Measurements from ENCODE around the gene DMAP1.

Gene DMAP1

DNA sequence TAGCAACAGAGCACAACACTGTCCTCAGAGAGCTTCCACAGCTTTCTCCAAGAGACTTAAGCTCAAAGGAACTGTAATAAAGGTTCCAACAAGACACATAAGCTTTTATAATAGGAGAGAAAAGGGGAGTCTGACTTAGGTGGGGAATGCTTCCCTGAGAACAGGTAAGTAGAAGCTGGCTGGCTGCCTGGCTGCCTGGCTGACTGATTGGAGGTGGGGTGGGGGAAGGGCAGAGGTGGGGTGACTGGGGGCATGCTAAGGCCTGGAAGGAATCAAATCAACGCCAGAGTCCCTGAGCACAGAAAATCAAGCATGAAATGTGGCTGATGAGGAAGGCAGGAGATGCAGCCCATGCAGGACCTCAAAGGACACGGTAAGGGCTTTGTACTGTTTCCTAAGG, 45.8 kb downstream of the DMAP1 start:
- no peak overlapping the region for H3K27ac ChIP-seq
- no peak for DNase-seq (ENCODE audit: low spot score)
- CTCF ChIA-PET: interaction anchor here (0.5 kb wide), 1 partner anchor 220 kb away, joined by 6 read pairs; no protein-coding TSS in a partner anchor
- POLR2A ChIA-PET (ENCODE audit: low non-redundant PET): no interaction called here
- TF ChIP-seq, protein P1, sequence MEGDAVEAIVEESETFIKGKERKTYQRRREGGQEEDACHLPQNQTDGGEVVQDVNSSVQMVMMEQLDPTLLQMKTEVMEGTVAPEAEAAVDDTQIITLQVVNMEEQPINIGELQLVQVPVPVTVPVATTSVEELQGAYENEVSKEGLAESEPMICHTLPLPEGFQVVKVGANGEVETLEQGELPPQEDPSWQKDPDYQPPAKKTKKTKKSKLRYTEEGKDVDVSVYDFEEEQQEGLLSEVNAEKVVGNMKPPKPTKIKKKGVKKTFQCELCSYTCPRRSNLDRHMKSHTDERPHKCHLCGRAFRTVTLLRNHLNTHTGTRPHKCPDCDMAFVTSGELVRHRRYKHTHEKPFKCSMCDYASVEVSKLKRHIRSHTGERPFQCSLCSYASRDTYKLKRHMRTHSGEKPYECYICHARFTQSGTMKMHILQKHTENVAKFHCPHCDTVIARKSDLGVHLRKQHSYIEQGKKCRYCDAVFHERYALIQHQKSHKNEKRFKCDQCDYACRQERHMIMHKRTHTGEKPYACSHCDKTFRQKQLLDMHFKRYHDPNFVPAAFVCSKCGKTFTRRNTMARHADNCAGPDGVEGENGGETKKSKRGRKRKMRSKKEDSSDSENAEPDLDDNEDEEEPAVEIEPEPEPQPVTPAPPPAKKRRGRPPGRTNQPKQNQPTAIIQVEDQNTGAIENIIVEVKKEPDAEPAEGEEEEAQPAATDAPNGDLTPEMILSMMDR (conservative IDR thresholded peaks at IDR 0.05; ENCODE audit: low read depth): no peak

DNA sequence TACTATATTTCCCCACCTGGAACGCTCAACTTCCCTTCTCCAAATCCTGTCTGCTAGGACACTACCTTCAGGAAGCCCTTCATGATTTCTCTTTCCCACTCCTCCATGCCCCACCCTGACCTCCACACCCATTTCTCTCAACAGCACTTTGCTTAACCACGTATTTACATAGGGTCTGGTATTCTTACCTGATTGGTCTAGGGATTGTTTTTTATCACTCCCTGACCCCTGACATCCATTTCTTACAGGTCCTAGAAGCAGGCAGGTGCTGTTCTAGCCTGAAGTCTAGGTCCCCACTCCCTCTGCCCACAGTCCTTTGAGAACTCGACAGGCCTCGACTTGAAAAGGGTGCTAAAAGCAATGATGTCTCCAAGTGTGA, 47.5 kb downstream of the DMAP1 start:
- no peak for DNase-seq (ENCODE audit: low spot score)
- TF ChIP-seq, protein P1 (conservative IDR thresholded peaks at IDR 0.05; ENCODE audit: low read depth): no peak
- POLR2A ChIA-PET (ENCODE audit: low non-redundant PET): no interaction called here
- H3K27ac ChIP-seq: peak overlapping the region; percentile 43; the same call in 1 of the 2 replicates
- CTCF ChIA-PET: no interaction called here

DNA sequence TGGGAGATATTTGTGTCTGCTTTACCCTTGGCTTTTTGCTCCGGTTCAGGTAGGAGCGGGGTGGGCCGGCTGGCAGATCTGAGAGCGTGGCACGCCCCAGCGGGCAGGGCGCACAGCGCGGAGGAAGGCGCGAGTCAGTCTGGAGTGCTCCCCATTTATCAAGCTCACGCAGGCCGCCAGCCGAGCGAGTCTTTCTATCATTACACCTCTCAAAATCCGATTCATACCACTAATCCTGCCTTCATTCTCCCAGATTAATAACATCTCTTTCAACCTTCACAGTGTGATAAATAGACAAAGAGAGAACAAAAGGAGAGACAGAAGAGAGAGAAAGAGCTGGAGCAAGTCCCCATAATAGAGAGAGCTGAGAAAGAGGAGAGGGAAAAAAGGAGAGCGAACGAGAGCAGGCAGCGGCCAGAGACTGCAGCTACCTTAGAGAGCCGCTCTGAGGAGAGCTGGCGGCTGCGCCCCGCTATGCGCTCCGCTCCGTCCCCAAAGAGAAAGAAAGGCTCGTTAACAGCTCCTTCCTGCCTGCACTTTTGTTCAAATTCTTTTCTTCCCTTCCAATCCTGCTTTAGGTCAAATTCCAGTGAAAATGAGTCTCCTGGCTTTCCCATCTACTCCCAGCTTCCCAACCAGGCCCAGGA, 48.0 kb downstream of the DMAP1 start:
- peak overlapping the region; percentile 43 for H3K27ac ChIP-seq
- POLR2A ChIA-PET (ENCODE audit: low non-redundant PET): interaction anchor here (0.7 kb wide), 1 partner anchor 9 kb away, joined by 4 read pairs; no protein-coding TSS in a partner anchor
- TF ChIP-seq, protein P1 (conservative IDR thresholded peaks at IDR 0.05; ENCODE audit: low read depth): no peak
- no peak for DNase-seq (ENCODE audit: low spot score)
- CTCF ChIA-PET: no interaction called here

DNA sequence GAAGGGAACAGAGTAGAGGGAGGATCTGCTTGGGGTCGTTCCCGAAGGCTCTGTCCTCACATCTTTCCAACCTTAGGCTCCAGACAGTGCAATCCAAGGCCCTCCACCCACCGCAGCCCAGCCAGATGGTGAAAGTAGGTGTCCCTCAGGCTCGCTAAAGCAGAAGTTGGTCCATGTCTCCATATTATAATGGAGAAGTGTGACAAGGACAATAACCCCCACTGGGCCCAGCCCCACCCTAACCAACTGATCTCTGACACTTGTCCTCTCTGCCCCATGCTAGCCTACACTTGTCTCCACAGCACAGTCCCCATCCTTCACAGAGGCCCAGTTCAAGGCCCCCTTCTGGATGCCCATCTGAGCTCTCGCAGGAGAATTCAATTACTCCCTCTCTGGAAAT, 48.7 kb downstream of the DMAP1 start:
- ChIA-PET POLR2A (ENCODE audit: low non-redundant PET) (no interaction called here), CTCF (interaction anchor here (0.6 kb wide), 1 partner anchor 22 kb away, joined by 3 read pairs; no protein-coding TSS in a partner anchor)
- TF ChIP-seq, protein P1 (conservative IDR thresholded peaks at IDR 0.05; ENCODE audit: low read depth): no peak
- no peak for DNase-seq (ENCODE audit: low spot score)
- peak overlapping the region; percentile 43 for H3K27ac ChIP-seq

DNA sequence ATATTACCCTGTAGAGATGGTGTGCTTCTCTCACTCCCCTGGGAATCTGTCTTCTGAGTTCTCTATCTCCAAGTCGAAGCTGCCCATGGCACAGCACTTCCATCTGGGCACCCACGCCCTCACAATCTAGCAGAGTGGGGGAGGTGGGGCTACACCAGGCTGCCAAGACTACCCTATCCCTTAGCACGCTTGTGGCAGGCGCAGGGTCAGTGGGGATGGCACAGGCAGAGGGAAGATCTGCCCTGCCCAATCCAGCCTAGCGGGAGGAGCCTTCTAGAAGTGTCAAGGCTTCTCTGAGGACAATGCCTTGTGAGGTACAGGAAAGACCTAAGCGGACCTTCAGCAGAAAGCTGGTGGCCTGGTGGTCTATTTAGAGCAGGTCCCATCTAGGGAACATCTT, 49.1 kb downstream of the DMAP1 start:
- peak overlapping the region; percentile 43 for H3K27ac ChIP-seq
- TF ChIP-seq, protein P1 (conservative IDR thresholded peaks at IDR 0.05; ENCODE audit: low read depth): no peak
- POLR2A ChIA-PET (ENCODE audit: low non-redundant PET): no interaction called here
- CTCF ChIA-PET: interaction anchor here (0.5 to 0.6 kb wide), 4 partner anchors 21 to 254 kb away, joined by 3 to 4 read pairs (median 3); no protein-coding TSS in a partner anchor
- no peak for DNase-seq (ENCODE audit: low spot score)

DNA sequence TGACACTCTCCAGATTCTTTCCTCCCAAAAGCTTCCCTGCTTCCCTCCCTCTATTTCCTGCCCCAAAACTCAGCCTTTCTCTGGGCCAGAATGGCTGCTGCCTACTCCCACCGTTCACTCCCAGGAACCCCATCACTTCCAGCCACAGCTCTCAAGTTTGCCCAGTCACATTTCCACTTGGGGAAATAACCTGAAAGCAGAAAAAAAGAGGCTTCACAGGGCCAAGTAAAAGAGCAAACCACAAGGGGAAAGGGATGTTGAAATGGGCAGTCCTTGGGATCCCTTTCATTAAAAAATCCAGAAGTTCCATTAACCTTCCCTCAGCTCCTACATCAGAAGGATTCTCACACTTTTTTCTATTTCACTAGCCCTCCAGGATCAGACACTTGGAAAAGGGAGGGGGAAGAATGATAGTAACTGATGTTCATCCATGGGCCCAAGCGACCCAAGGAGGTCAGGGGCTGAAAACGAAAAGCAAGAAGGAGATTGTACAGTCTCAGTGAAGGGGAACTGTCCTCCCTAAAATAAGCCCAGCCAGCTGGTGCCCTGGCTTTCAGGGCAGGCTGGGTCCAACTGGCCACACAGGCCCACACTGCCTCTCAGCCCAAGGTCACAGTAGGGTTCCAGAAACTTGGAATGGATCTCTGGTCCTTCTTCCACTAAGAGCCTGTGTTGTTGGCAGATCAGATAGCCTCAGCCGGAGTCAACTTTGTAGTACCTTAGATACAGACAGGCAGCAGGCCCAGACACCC, 49.7 kb downstream of the DMAP1 start:
- CTCF ChIA-PET: interaction anchor here (0.5 to 0.6 kb wide), 4 partner anchors 21 to 255 kb away, joined by 3 to 4 read pairs (median 3); no protein-coding TSS in a partner anchor
- TF ChIP-seq, protein P1 (conservative IDR thresholded peaks at IDR 0.05; ENCODE audit: low read depth): no peak
- POLR2A ChIA-PET (ENCODE audit: low non-redundant PET): no interaction called here
- no peak for DNase-seq (ENCODE audit: low spot score)
- H3K27ac ChIP-seq: peak overlapping the region; percentile 43

Measured in RWPE1 (cell line).